ENCODE measurements around the gene AKAP3.

- TF ChIP-seq CTCF (IDR thresholded peaks at IDR 0.05), result no peak
- no peak for TF ChIP-seq POLR2AphosphoS5 (IDR thresholded peaks at IDR 0.05)
- no peak for TF ChIP-seq EP300 (IDR thresholded peaks at IDR 0.05)
- no peak for TF ChIP-seq POLR2A (IDR thresholded peaks at IDR 0.05; ENCODE audit: low read depth)
Observed at GRCh38 chr12:4615667-4616066, 33.2 kb downstream of the AKAP3 start.
